PFSK-1 (cell line): Measurements from ENCODE around the gene TH.

Experiments used
- FOXP2 ChIP-seq: optimal IDR thresholded peaks from 2 replicates; pipeline ENCODE3; 2011; ENCODE audit warnings: borderline replicate concordance, control low read depth, inconsistent platforms; ENCODE audit not compliant: insufficient read depth; ENCODE audit errors: extremely low read length, extremely low read depth
- POLR2AphosphoS5 ChIP-seq: IDR thresholded peaks from 2 replicates; pipeline ENCODE4 v1.6.1; 2012; ENCODE audit warnings: low read depth, mild to moderate bottlenecking, control low read depth, low read length, moderate library complexity
- SIN3A ChIP-seq: IDR thresholded peaks from 2 replicates; pipeline ENCODE4 v1.6.1; 2012; ENCODE audit warnings: mild to moderate bottlenecking, low read length, moderate library complexity, borderline replicate concordance; ENCODE audit not compliant: insufficient read depth
- TAF1 ChIP-seq: IDR thresholded peaks from 2 replicates; pipeline ENCODE4 v1.6.1; 2012; ENCODE audit warnings: low read length, control low read depth, borderline replicate concordance; ENCODE audit not compliant: insufficient read depth
- TF ChIP-seq, protein P1 (sequence below), 2 experiments: IDR thresholded peaks; 2 replicates each; pipeline versions ENCODE4 v1.6.1 to v1.8.0; 2011 to 2012; ENCODE audit warnings: low read depth in 2 of 2, low read length in 2 of 2, control low read depth in 1 of 2, inconsistent platforms in 1 of 2, mild to moderate bottlenecking in 1 of 2, moderate library complexity in 1 of 2; ENCODE audit not compliant: insufficient read depth in 1 of 2

The TH gene

DNA sequence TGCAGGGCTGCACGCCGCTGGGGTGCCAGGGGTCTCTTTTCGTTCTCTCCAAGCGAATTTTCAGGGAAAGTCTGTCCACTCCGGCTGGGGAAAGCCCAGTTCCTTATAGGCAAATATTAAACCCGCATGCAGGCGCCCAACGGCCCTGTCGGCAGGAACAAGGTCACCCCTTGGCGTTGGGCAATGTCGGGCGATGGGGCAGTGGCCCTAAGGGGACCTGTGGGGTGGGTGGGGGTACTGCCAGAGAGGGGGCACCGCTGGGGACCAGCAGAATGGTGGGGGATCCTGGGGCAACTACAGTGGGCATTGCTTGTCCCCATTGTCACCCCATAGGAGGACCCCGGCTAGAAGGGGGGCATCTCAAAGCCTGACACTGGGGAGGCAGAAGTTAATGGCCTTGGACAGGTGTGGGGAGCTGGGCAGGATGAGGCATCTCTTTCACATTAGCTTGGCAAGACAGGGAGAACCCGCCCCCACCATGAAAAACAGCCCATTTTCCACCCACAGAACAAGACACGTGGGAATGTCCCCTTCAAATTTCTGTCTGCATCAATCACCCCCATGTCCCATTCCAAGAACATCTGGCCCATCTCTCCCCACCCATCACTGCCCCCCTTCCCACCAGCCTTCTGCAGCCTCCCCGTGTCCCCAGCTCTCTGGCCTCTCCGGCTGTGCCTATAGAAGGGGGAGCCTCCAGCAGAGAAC is 26.9 kb downstream of the TH start:
- no peak for TF ChIP-seq FOXP2
- TF ChIP-seq POLR2AphosphoS5: no peak
- no peak for TF ChIP-seq SIN3A
- TF ChIP-seq TAF1: no peak
- TF ChIP-seq, protein P1, sequence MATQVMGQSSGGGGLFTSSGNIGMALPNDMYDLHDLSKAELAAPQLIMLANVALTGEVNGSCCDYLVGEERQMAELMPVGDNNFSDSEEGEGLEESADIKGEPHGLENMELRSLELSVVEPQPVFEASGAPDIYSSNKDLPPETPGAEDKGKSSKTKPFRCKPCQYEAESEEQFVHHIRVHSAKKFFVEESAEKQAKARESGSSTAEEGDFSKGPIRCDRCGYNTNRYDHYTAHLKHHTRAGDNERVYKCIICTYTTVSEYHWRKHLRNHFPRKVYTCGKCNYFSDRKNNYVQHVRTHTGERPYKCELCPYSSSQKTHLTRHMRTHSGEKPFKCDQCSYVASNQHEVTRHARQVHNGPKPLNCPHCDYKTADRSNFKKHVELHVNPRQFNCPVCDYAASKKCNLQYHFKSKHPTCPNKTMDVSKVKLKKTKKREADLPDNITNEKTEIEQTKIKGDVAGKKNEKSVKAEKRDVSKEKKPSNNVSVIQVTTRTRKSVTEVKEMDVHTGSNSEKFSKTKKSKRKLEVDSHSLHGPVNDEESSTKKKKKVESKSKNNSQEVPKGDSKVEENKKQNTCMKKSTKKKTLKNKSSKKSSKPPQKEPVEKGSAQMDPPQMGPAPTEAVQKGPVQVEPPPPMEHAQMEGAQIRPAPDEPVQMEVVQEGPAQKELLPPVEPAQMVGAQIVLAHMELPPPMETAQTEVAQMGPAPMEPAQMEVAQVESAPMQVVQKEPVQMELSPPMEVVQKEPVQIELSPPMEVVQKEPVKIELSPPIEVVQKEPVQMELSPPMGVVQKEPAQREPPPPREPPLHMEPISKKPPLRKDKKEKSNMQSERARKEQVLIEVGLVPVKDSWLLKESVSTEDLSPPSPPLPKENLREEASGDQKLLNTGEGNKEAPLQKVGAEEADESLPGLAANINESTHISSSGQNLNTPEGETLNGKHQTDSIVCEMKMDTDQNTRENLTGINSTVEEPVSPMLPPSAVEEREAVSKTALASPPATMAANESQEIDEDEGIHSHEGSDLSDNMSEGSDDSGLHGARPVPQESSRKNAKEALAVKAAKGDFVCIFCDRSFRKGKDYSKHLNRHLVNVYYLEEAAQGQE (IDR thresholded peaks at IDR 0.05; ENCODE audit: insufficient read depth in 1 of 2, low read depth in 2 of 2, low read length in 2 of 2): no peak

DNA sequence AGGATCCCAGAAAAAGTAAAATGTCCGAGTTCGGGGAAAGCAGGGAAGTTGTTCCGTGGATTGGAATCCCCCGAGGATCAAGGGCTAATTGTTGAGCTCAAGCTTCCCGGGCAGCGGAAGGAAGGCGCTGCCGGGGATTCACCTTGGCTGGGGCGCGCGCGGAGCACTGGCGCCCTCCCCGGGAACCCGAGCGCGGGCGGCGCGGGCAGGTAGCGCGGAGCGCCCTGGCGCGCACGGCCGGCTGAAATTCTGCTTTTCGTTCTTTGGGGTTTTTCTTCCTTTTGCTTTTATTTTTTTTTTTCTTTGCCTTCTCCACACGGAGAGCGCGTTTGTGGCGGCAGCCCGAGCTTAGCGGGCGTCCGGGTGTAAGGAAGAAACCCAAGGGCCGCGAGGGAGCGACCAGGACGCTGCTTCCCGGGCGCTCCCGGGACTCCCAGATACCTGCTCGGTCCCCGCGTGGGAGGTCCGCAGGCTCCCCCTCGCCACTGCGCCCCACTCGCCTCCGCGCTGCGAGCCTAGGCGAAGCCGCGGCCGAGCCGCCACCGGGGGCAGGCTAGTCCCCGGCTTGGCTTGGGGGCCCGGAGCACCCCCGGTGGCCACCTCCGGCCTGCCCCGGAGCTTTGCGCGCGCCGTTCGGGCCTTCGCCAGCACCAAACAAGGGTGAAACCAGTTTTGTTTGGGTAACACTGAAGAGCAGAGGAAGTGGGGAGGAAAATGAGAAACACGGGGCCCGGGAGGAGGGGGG is 27.6 kb downstream of the TH start:
- TF ChIP-seq, protein P1 (IDR thresholded peaks at IDR 0.05; ENCODE audit: insufficient read depth in 1 of 2, low read depth in 2 of 2, low read length in 2 of 2): no peak
- no peak for TF ChIP-seq FOXP2
- TF ChIP-seq POLR2AphosphoS5: no peak

DNA sequence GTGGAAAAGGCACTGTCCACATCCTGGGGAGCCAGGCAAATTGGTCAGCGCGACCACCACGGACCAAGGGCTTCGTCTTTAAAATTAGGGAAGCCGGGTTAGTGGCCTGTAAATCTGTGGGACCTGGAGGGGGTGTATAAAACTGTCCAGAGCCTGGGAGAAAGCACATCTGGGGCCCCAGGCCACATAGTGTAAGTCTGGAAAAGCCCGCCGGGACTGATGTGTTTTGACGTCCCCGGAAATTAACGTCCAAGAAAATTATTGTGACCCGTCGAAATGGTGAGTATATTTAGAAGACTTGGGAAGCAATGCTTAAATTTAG is 28.2 kb downstream of the TH start:
- TF ChIP-seq, protein P1 (IDR thresholded peaks at IDR 0.05; ENCODE audit: insufficient read depth in 1 of 2, low read depth in 2 of 2, low read length in 2 of 2): no peak
- TF ChIP-seq POLR2AphosphoS5 (no peak), SIN3A (no peak), FOXP2 (no peak), TAF1 (no peak)

DNA sequence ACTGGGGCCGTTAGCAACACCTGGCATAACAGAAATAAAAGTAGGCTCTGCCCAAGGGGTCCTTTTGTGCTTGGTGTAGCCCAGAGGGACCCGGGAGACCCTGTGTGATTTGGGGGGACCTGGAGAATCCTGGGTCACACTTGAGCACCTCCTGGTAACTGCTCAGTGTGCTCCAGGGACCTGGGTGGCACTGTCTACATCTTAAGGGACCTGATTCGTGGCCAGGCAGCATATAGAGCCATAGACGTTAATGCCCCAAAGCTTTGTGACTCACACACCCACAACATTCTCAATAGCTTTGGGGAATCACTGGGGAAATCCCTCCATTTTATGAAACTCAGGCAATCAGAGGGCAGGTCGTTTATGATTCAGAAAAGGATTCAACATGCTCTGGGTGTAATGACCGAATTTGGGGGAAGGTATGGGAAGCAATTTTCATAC is 28.8 kb downstream of the TH start:
- TF ChIP-seq POLR2AphosphoS5: no peak
- TF ChIP-seq, protein P1 (IDR thresholded peaks at IDR 0.05; ENCODE audit: insufficient read depth in 1 of 2, low read depth in 2 of 2, low read length in 2 of 2): no peak
- no peak for TF ChIP-seq FOXP2
- no peak for TF ChIP-seq SIN3A
- no peak for TF ChIP-seq TAF1
